Measurements from ENCODE around the gene CHCHD6.

Gene CHCHD6

GRCh38 chr3:126765187-126766069 lies 61.4 kb downstream of the CHCHD6 start:
- Histone ChIP-seq H3K4me3 (ENCODE audit: insufficient read depth, low read depth, low read length) (no peak overlapping the region), H3K9me3 (ENCODE audit: control insufficient read depth, low read length) (no peaks in the 10 kb centered on the region), H3K27ac (ENCODE audit: insufficient read depth, low read depth, low read length, poor library complexity, severe bottlenecking) (no peak overlapping the region), H3K4me1 (ENCODE audit: control insufficient read depth, insufficient read depth, low read length) (no peaks in the 10 kb centered on the region), H3K27me3 (ENCODE audit: control insufficient read depth, insufficient read depth, low read length, poor library complexity, severe bottlenecking) (no peaks in the 10 kb centered on the region), H3K36me3 (ENCODE audit: control insufficient read depth, insufficient read depth, low read length) (no peaks in the 10 kb centered on the region)
- WGBS, 2 experiments = 91 to 93% methylated on average over 17 of the region's 17 CpGs

- WGBS, 2 experiments = 95 to 96% methylated on average over 7 of the region's 7 CpGs
- Histone ChIP-seq H3K27me3 (ENCODE audit: control insufficient read depth, insufficient read depth, low read length, poor library complexity, severe bottlenecking) (no peaks in the 10 kb centered on the region), H3K9me3 (ENCODE audit: control insufficient read depth, low read length) (no peaks in the 10 kb centered on the region), H3K4me1 (ENCODE audit: control insufficient read depth, insufficient read depth, low read length) (no peaks in the 10 kb centered on the region), H3K4me3 (ENCODE audit: insufficient read depth, low read depth, low read length) (no peak overlapping the region), H3K36me3 (ENCODE audit: control insufficient read depth, insufficient read depth, low read length) (no peaks in the 10 kb centered on the region), H3K27ac (ENCODE audit: insufficient read depth, low read depth, low read length, poor library complexity, severe bottlenecking) (no peak overlapping the region)
Observed at GRCh38 chr3:126766653-126767052, 62.6 kb downstream of the CHCHD6 start.

DNA sequence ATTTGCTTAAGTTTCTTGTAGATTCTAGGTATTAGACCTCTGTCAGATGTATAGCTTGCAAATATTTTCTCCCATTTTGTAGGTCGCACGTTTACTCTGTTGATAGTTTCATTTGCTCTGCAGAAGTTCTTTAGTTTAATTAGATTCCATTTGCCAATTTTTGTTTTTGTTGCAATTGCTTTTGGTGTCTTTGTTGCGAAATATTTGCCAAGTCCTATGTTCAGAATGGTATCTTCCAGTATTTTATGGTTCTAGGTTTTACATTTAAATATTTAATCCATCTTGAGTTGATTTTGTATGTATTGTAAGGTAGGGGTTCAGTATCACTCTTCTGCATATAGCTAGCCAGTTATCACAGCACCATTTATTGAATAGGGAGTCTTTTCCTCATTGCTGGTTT lies 64.9 kb downstream of the CHCHD6 start:
- WGBS, 2 experiments = 90 to 95% methylated on average over 3 of the region's 3 CpGs
- Histone ChIP-seq H3K4me1 (ENCODE audit: control insufficient read depth, insufficient read depth, low read length) (no peaks in the 10 kb centered on the region), H3K36me3 (ENCODE audit: control insufficient read depth, insufficient read depth, low read length) (no peaks in the 10 kb centered on the region), H3K27me3 (ENCODE audit: control insufficient read depth, insufficient read depth, low read length, poor library complexity, severe bottlenecking) (no peaks in the 10 kb centered on the region), H3K9me3 (ENCODE audit: control insufficient read depth, low read length) (no peaks in the 10 kb centered on the region), H3K27ac (ENCODE audit: insufficient read depth, low read depth, low read length, poor library complexity, severe bottlenecking) (no peak overlapping the region), H3K4me3 (ENCODE audit: insufficient read depth, low read depth, low read length) (no peak overlapping the region)

- no peaks in the 10 kb centered on the region for H3K27me3 ChIP-seq (ENCODE audit: control insufficient read depth, insufficient read depth, low read length, poor library complexity, severe bottlenecking)
- no peaks in the 10 kb centered on the region for H3K36me3 ChIP-seq (ENCODE audit: control insufficient read depth, insufficient read depth, low read length)
- H3K4me3 ChIP-seq (ENCODE audit: insufficient read depth, low read depth, low read length) = no peak overlapping the region
- H3K27ac ChIP-seq (ENCODE audit: insufficient read depth, low read depth, low read length, poor library complexity, severe bottlenecking) = no peak overlapping the region
- no peaks in the 10 kb centered on the region for H3K4me1 ChIP-seq (ENCODE audit: control insufficient read depth, insufficient read depth, low read length)
- H3K9me3 ChIP-seq (ENCODE audit: control insufficient read depth, low read length) = no peaks in the 10 kb centered on the region
Observed at GRCh38 chr3:126770096-126770495, 66.1 kb downstream of the CHCHD6 start.

DNA sequence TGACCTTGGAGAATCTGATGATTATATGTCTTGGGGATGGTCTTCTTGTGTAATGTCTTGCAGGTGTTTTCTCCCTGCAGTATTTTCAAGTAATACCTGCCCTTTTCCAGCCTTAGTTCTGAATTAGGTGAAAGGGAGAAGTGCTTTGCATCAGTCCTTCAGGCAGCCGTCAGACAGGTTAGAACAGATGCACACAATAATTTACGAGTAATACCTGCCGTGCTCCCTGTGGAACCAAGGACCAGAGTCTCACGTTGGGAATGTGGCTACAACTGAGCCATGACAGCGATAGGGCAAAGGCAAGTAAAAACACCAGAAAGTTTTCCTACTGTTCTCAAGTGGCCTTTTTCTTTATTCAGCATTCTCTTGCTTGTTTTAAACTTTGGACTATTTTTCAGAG lies 69.1 kb downstream of the CHCHD6 start:
- no peaks in the 10 kb centered on the region for H3K36me3 ChIP-seq (ENCODE audit: control insufficient read depth, insufficient read depth, low read length)
- H3K27ac ChIP-seq (ENCODE audit: insufficient read depth, low read depth, low read length, poor library complexity, severe bottlenecking) = no peak overlapping the region
- 93% methylated on average over 5 of the region's 5 CpGs for whole genome bisulfite sequencing, 2 experiments
- H3K4me1 ChIP-seq (ENCODE audit: control insufficient read depth, insufficient read depth, low read length) = peaks cover 9% of the 10 kb centered on the region
- H3K9me3 ChIP-seq (ENCODE audit: control insufficient read depth, low read length) = no peaks in the 10 kb centered on the region
- no peaks in the 10 kb centered on the region for H3K27me3 ChIP-seq (ENCODE audit: control insufficient read depth, insufficient read depth, low read length, poor library complexity, severe bottlenecking)
- H3K4me3 ChIP-seq (ENCODE audit: insufficient read depth, low read depth, low read length) = no peak overlapping the region

DNA sequence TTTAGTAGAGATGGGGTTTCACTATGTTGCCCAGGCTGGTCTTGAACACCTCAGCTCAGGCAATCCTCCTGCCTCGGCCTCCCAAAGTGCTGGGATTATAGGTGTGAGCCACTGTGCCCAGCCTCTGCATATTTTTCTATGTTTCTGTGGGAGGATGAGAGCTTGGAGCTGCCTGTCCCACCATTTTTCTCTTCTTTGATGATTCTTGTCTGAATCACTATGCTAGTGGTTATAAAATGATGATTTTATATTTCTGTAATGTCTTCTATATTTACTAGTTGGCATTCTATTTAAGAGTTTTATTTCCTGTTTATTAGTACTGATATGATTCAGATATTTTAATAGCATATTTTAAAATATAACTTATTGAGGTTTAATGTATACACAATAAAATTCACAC lies 69.7 kb downstream of the CHCHD6 start:
- Histone ChIP-seq H3K9me3 (ENCODE audit: control insufficient read depth, low read length) (no peaks in the 10 kb centered on the region), H3K27me3 (ENCODE audit: control insufficient read depth, insufficient read depth, low read length, poor library complexity, severe bottlenecking) (no peaks in the 10 kb centered on the region), H3K4me3 (ENCODE audit: insufficient read depth, low read depth, low read length) (no peak overlapping the region), H3K4me1 (ENCODE audit: control insufficient read depth, insufficient read depth, low read length) (peaks cover 9% of the 10 kb centered on the region), H3K36me3 (ENCODE audit: control insufficient read depth, insufficient read depth, low read length) (no peaks in the 10 kb centered on the region), H3K27ac (ENCODE audit: insufficient read depth, low read depth, low read length, poor library complexity, severe bottlenecking) (no peak overlapping the region)
- 94 to 100% methylated on average over 1 of the region's 1 CpG for WGBS, 2 experiments

DNA sequence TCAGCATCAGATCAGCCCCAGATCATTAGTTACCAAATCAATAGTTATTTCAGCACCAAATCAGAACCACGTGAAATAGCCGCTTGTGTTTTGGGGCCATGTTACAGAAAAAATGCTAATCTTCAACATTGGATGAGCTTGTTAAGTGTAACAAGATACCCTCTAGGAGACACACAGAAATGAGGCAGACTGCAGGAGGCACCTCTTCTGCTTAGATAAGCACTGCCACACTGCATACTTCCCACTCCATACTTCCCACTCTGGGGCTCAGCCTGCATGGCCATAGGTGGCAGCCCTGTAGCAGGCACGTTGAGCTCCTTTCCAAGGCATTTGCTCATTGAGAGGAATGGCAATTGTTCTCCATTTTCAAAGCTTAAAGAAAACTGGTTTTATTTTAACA lies 73.3 kb downstream of the CHCHD6 start:
- 72 to 80% methylated on average over 3 of the region's 3 CpGs for WGBS, 2 experiments
- no peak overlapping the region for H3K4me3 ChIP-seq (ENCODE audit: insufficient read depth, low read depth, low read length)
- no peaks in the 10 kb centered on the region for H3K36me3 ChIP-seq (ENCODE audit: control insufficient read depth, insufficient read depth, low read length)

GRCh38 chr3:126780666-126781065 lies 76.6 kb downstream of the CHCHD6 start:
- Histone ChIP-seq H3K4me1 (ENCODE audit: control insufficient read depth, insufficient read depth, low read length) (peaks cover 47% of the 10 kb centered on the region), H3K9me3 (ENCODE audit: control insufficient read depth, low read length) (no peaks in the 10 kb centered on the region), H3K4me3 (ENCODE audit: insufficient read depth, low read depth, low read length) (no peak overlapping the region), H3K36me3 (ENCODE audit: control insufficient read depth, insufficient read depth, low read length) (no peaks in the 10 kb centered on the region), H3K27me3 (ENCODE audit: control insufficient read depth, insufficient read depth, low read length, poor library complexity, severe bottlenecking) (no peaks in the 10 kb centered on the region), H3K27ac (ENCODE audit: insufficient read depth, low read depth, low read length, poor library complexity, severe bottlenecking) (no peak overlapping the region)
- WGBS, 2 experiments = 88 to 90% methylated on average over 1 of the region's 1 CpG

More for the DNA sequence above, 73.3 kb downstream of the CHCHD6 start:
- H3K27ac ChIP-seq (ENCODE audit: insufficient read depth, low read depth, low read length, poor library complexity, severe bottlenecking) = no peak overlapping the region
- H3K4me1 ChIP-seq (ENCODE audit: control insufficient read depth, insufficient read depth, low read length) = peaks cover 24% of the 10 kb centered on the region
- H3K9me3 ChIP-seq (ENCODE audit: control insufficient read depth, low read length) = no peaks in the 10 kb centered on the region
- H3K27me3 ChIP-seq (ENCODE audit: control insufficient read depth, insufficient read depth, low read length, poor library complexity, severe bottlenecking) = no peaks in the 10 kb centered on the region

GRCh38 chr3:126781406-126781805 lies 77.4 kb downstream of the CHCHD6 start:
- no peak overlapping the region for H3K27ac ChIP-seq (ENCODE audit: insufficient read depth, low read depth, low read length, poor library complexity, severe bottlenecking)
- H3K4me3 ChIP-seq (ENCODE audit: insufficient read depth, low read depth, low read length) = no peak overlapping the region

GRCh38 chr3:126781889-126782491 lies 78.0 kb downstream of the CHCHD6 start:
- no peak overlapping the region for H3K4me3 ChIP-seq (ENCODE audit: insufficient read depth, low read depth, low read length)
- H3K27me3 ChIP-seq (ENCODE audit: control insufficient read depth, insufficient read depth, low read length, poor library complexity, severe bottlenecking) = no peaks in the 10 kb centered on the region
- no peaks in the 10 kb centered on the region for H3K36me3 ChIP-seq (ENCODE audit: control insufficient read depth, insufficient read depth, low read length)
- WGBS, 2 experiments = 81 to 84% methylated on average over 12 of the region's 12 CpGs
- H3K27ac ChIP-seq (ENCODE audit: insufficient read depth, low read depth, low read length, poor library complexity, severe bottlenecking) = no peak overlapping the region
- no peaks in the 10 kb centered on the region for H3K9me3 ChIP-seq (ENCODE audit: control insufficient read depth, low read length)
- peaks cover 47% of the 10 kb centered on the region for H3K4me1 ChIP-seq (ENCODE audit: control insufficient read depth, insufficient read depth, low read length)

More at GRCh38 chr3:126781406-126781805, 77.4 kb downstream of the CHCHD6 start:
- Histone ChIP-seq H3K36me3 (ENCODE audit: control insufficient read depth, insufficient read depth, low read length) (no peaks in the 10 kb centered on the region), H3K4me1 (ENCODE audit: control insufficient read depth, insufficient read depth, low read length) (peaks cover 47% of the 10 kb centered on the region), H3K9me3 (ENCODE audit: control insufficient read depth, low read length) (no peaks in the 10 kb centered on the region), H3K27me3 (ENCODE audit: control insufficient read depth, insufficient read depth, low read length, poor library complexity, severe bottlenecking) (no peaks in the 10 kb centered on the region)
- WGBS, 2 experiments = 89 to 95% methylated on average over 3 of the region's 3 CpGs

All from ectodermal cell (in vitro differentiated cells).